HG03432 (cell line): ENCODE results near the gene LRRC25.

Experiments used
- ATAC-seq: cut with Tn5 transposase; IDR thresholded peaks from one replicate; pipeline ENCODE4 v1.9.1; 2021; ENCODE audit warnings: mild to moderate bottlenecking, moderate library complexity; ENCODE audit not compliant: unreplicated experiment

Gene LRRC25

DNA sequence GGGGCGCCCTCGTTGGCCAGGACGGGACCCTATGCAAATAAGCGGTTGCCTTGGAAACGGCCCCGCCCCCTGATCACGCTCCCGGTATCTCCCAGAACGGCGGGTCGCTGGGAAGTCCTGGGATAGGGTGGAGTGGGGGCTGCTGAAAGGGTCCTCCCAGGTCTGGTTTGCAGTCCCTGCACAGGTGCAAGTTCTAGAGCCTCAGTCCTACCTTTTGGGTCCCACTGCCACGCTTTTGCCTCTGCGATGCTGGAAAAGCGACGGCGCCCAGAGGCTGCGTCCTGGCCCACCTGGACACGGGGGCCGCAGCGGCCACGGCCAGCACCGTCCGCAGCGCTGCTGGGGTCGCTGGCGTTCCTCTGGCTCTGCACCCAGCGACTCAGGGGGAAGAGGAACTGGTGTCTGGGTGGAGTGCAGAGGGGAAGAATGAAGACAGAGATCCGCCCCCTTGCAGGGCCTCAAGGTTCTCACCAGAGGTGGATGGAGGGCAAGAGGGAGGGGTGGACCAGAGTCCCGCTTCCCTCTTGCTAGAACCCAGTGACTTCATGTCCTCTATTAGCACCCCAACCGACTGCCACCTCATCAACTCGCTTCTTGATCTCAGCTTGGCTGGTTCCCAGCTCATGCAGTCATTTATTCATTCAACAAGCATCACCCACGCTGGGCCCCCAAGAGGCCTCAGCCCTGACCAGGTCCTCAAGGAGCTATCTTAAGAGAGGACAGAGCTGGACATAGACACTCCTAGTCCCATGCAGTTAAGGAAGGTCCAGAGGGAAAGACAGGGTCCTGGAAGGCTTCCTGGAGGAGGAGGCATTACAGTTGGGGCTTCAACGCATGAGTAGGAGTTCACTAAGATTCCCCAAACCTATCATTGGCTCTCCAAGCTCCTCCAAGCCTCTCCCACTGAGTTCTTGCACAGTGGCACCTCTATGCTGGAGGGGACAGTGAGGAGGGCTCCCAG is at the start of gene LRRC25:
LRRC25 (minus strand) TSS at position 381 of the 961 bp plus-strand sequence. CDS start 659 bp downstream, outside the sequence.
- ATAC-seq = no peak

DNA sequence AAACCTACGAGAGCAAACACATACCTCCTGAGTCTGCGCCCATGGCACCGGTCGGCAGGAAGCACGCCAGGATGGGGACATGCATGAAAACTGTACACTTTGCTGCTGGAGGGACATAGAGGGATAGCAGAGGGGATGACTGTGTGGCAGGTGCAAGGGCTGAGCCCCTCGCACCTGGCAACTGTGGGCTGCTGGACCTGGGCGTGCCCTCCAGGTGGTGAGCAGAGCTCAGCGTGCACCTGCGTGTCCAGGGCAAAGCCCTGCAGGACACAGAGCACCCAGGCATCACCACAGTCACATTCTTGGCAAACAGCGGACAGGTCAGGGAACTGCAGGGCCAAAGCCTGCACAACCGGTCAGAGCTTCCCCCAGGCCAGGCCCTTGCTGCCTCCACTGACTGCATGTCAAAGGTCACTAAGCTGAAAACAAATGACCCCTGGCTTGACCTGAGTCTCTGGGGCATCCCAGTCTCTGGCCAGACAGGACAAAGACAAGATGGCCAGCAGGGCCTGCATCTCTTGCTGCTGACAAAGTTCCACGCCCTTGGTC is 49.5 kb upstream of the LRRC25 start:
- ATAC-seq = no peak

DNA sequence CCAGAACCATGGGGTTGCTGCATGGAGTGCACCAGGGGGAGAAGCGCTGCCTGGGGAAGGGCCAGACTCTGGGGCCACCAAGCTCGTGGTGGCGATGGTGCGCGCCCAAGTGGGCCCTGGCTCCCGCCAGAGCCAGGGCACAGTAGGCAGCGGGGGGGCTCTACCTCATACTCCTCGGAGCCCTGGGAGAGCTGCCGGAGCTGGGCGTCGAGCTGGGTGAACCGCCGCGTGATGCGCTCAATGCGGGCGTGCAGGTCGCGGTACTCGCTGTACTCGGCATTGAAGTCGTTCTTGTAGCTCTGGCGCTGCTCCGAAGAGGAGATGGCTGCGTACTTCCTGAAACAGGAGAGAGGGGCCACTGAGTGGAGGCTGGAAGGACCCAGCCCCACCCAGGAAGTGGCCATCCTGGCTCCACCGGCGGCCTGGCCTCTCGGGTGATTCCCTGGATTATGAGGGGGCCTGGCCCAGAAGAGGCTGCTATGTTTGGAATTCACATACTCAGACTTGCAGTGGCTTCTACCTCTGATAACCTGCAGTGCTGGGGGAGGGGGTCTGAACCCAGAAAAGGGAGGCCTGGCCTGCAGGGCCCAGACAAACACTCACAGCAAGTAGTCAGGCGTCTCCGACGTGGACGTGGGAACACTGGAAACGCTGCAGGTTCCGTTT is 48.9 kb upstream of the LRRC25 start:
- no peak for ATAC-seq

DNA sequence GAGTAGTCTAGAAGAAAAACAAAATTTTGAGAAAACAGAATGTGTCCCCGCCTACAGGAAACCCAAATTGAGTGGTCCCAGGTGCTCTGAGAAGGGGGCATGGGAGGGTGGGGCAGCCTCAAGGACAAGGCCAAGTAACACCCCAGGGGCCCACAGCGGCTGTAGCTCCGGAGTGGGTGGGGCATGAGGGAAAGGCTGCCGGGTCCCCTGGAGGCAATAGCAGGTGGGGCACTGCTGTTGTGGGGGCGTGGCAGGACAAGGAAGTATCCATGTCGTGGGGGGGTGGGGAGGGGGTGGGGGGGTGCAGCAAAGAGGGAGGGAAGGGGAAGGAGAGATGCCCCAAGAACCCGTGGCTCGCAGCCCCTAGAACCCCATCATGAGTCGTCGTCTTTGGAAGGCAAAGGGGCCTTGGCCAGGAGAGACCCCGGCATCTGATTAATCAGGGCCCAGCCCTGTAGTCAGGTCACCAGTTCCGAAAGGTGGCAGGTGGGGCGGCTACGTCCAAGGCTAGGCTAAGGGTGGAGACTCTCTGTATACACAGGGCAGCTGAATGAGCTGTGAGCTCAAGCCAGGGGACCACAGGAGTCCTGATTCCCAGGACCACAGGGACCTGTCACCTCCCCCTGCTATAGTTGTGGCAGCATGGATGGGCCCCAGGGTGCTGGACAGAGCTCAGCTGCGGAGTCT is 48.0 kb upstream of the LRRC25 start:
- ATAC-seq = no peak

DNA sequence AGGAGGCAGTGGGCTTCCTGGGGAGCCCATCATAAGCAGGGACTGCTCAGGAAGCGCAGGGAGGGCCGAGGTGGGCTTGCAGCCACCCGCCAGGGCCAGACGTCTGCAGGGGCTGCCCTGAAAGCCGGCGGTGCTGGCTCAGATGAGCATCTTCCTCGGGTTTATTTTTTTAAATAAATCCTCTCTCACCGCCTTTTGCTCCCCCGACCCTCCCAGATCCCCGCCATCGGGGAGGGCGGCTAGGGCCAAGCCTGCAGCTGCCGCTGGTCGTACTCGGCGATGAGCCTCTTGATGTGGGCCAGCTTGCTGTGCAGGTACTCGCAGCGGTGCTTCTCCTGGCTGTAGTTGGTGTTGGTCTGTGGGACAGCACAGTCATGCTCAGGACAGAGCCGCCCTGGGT is 47.1 kb upstream of the LRRC25 start:
- ATAC-seq = no peak

DNA sequence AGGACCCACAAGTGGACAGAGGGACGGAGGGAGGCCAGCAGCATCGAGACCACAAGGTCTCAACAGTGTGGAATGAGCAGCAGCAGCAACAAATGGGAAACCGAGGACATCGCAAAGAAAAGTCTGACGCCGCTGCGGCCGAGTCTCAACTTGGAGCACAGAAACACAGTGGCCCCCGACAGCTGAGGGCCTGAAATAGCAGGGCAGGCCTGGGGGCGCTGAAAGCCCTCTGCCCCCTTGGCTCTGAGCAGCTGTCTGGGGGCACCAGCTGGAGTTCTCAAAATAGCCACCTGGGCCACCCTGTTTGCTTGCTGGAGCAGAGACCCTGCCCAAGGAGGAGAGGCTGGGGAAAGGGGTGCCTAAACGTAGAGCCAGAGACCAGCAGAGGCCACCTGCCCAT is 46.4 kb upstream of the LRRC25 start:
- ATAC-seq = no peak

DNA sequence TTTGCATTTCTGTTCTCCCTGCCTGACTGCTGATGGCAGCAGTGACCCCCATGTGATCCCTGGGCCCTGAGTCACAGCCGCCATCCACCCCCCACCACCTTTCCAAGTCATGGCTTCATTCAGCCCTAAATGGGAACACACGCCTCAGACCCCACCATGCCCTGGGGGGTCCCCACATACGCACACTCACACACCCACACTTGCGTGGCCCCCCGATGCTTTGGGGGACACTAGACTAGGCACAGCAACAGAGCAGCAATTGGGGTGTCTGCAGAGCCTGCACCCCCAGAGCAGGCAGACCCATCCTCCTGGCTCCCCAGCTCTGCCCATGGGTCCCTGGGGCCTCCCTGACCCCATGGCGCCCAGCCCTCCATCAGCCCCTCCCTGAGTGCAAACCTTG is 46.0 kb upstream of the LRRC25 start:
- ATAC-seq = no peak

DNA sequence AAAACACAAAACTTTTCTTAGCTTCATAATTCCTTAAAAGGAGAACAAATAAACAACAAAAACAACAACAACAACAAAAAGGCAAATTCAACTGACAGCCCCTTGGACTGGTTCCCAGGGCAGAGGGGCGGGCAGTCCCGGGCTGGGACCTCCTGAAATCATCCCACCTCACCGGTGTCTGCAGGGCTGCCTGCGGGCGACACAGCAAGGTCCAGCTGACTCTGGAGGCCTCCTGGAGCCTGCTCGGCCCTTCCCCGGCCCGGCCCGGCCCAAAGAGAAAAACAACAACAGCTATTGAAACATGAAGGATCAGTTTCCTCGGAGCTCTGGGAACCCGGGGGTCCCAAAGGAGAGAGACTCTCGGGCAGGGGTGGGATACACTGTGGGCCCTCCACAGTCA is 45.5 kb upstream of the LRRC25 start:
- ATAC-seq = no peak

DNA sequence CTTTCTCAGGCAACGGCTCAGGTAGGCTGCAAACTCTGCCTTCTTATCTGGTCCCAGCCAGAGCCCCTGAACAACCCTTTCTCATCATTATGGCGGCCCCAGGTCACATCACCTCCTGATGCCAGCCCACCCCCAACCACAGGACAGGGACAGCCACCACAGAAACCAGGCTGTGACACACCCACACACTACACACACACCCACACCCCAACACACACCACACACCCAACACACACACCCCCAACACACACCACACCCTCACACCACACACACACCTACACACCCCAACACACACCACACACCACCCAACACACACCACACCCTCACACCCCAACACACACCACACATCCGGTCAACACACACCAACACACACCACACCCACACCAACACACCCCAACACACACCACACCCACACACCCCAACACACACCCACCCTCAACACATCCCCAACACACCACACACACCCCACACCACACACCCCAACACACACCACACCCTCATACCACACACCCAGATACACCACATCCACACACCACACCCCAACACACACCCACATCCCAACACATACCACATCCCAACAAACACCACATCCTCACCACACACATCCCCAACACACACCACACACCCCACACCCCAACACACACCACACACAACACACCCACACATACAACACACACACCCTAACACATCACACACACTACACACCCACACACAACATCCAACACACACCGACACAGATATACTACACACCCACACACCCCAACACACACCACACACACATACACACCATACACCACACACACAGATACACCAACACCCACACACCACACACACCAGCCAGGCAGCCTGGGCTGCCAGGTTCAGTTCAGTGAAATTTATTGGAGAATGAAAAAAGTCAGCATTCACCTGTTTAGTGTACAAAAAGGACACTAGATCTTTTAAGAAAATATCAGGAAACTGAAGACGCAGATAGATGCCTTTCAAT is 44.7 kb upstream of the LRRC25 start:
- ATAC-seq = no peak

DNA sequence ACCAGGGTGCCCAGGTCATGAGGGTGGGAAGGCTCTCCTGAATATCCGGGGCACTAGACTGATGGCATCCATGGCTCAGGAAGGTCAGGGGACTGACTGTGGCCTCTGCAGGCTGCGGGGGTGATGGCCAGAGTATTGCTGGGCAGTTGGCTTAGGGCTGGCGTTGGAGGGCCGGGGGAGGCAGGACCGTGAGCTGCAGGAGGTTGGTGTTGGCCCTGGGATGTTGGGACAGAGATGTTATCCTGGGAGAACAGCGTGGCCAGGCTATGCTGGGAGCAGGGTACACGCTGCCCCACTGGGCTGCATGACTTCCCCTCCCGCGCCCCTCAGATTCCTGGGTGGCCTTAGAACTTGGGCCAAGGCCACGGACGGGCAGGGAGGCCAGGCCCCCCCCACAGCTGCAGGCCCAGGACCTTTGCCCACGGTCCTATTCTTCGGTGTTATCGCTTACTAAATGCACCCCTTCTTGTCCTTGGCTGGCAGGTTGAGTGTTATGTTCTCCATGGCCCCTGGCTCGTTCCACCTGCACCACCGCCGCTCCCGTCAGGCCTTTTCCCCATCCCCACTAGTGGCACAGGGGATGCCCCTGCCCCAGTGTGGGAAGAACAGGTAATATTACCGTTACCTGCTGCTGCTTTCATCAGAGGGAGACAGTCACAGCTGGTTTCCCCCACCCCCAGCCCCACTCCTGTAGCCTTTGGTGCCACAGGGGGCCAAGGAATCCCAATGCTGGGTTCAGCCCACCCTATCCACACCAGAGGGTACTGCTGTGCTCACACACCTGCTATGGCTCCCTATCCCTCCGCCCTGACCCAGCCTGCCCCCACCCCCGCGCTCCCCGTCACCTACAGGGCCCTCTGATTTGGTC is 43.7 kb upstream of the LRRC25 start:
- ATAC-seq = no peak

DNA sequence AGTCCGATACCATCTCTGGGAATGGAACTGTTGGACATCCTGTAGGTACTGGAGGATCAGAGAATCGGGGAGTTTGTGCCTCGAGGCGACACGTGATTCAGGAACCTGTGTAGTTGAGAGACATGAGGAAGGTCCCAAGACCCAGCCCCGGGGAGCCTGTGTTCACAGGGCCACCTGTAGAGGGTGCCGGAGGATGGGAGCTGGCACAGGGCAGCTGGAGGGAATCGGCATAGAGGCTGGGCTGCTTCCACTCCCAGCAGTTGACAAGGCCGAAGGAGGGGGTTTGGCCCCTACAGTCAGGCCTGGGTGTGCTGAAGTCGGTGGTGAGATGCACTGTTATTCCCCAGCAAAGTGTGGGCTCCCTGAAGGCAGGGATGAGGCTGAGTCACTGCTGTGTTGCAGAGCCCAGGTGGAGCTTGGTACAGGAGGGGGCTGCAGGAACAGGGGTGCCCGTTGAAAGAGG is 43.0 kb upstream of the LRRC25 start:
- ATAC-seq = no peak

DNA sequence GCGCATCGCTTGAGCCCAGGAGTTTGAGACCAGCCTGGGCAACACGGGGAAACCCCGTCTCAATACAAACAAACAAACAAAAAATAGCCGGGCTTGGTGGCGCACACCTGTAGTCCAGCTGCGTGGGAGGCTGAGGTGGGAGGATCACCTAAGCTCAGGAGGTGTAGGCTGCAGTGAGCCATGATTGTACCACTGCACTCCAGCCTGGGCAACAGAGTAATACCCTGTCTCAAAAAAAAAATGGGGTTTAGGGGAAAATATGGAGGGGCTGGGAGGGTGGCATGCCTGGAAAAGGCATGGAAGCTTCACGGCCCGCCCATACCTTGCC is 42.5 kb upstream of the LRRC25 start:
- no peak for ATAC-seq

DNA sequence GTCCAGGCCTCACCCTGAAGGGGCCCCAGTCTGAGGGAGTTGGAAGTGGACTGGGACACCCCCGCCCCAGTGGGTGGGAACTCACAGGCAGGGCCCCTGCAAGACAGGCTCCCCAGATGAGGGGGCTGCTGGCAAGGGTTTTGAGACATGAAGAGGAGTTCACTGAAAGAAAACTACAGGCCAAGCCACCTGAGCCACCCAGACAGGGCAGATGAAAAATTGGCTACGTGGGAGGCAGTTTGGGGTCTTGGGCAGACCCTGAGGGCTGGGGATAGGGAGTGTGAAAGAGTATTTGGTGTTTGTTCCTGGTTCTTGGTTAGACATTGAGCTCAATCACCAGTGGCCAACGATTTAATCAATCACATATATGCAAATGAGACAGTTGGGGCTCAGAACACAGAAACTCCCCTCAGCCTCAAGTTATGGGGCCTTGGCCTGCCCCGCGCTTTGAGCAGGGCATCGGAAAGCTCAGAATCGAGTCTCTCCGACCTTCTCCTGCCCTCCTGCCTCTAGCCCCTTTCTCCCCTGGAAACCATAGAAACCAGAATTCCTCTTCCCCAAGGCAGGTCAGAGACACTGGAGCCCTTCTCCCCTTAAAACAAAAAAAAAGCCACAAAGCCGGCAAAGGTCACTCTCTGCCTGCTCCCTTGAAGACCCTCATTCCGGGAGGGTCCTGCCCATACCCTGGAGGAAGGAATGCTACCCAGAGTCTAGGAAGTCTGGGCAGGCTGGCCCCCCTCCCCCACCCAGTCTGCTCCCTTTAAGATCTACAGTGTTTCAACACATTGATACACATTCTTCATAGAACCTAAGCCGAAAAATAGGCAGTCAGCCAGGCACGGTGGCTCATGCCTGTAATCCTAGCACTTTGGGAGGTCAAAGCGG is 41.8 kb upstream of the LRRC25 start:
- no peak for ATAC-seq

DNA sequence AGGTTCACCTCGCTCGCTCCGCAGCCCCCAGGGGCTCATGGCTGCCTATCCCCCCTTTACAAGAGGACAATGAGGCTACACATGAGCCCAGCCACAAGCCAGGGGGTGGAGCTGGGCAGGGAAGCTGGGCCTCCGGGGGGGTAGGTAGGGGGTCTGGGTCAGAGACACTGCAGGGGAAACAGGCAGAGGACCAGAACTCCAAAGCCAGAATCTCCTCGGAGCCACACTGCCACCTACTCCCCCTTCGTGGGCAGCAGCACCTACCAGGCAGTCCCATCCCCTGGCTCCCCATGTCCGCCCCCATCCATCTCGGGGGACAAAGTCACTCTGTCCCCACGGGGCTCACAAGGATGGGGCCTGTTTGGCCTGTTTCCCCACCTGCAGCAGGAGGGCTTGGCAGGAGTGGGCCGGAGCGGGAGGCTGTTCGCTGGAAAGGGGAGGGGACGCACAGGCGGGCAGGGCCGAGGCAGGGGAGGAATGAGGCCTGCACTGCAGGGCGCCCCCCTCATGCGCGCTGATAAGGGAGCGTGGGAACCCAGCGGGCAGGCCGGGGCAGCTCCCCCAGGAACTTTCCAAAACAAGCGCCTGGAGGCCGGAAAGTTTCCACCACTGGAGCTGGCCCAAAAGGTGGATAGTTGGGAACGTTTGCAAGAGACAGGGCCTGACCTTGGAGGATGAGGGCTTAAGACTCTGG is 41.1 kb upstream of the LRRC25 start:
- no peak for ATAC-seq

DNA sequence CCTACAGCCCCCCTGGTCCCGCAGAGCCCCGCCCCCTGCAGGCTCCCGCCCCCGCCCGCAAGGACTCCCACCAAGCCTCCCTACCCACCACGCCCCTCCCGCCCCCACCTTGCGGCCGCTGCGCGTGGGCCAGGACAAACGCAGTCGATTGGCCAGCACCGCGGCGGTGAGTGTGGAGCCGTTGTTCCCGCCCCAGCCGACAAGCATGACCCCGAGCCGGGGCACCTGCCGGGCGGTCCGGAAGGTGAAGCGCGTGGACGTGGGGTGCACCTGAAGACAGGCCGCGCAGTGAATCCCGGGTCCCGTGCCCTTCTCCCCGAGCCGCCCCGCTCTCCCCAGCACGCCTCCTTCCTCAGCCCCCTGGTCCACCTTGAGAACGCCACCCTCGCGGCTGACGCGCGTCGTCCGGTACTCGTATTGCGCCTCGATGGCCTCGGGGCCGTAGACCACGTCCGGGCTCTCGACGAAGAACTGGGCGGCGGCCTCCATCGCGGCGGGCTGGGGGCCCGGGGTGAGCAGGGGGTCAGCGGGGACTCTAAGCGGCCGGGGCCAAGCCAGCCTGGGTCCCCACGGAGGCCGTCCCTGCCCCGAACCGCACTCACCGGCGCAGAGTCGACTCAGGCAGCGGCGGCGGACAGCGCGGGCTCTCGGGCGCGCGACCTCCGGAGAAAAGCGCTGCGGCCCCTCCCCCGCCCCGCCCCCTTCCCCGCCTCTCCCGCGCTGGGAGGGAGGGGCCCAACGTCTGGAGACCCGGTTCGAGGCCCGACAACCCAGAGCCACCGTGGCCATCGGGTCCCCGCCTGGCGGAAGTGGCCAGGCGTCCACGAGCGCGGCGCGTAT is 40.3 kb upstream of the LRRC25 start, which contains the start of gene ISYNA1:
ISYNA1 (minus strand) TSS at position 643 of the 840 bp plus-strand sequence; CDS start at position 489, 154 bp downstream.
- peak; percentile 12 for ATAC-seq

DNA sequence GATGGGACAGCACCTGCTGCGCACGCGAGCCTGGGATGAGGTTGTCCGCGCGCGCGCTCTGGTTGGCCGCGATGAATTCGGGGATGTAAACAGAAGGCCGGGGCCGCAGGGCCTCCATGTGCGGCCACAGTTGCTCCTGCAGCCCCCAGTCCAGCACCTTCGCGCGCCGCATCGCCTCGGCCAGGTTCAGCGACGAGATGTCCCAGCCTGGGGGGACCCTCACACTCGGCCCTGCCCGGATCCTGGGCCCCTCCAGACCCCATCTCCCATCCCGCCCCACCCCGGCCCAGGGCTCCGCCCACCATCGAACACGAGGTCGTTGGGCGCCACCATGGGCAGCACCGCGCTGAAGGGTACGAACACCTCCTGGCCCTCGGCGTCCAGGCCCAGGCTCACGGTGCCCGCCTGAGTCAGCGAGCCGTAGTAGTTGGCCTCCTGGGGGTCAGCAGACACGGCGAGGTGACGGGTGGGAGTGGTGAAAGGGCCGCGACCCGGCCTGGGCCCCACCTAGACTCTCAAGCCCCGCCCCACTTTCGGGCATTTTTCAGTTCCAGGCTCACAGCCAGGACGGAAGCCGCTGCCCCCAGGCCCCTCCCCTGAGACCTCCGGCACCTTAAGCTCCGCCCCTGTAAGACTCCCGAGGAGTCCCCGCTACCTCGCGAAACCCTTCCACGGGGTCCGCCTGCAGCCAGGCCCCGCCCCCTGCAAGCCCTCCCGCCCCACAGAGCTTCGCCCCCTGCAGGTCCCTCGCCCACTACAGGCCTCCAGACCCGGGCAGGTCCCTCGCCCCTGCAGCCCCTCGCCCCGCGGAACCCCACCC is 39.5 kb upstream of the LRRC25 start:
- peak; percentile 57 for ATAC-seq
